ENCODE measurements around the gene BMPER.

Gene BMPER

GRCh38 chr7:34108165-34108564 is 202.8 kb downstream of the BMPER start:
- H3K27me3 Mint-ChIP-seq: no peaks in the 10 kb centered on the region
- no peak overlapping the region for H3K4me3 Mint-ChIP-seq
- H3K4me1 Mint-ChIP-seq (ENCODE audit: low read depth): no peaks in the 10 kb centered on the region
- H3K27ac Mint-ChIP-seq: no peak overlapping the region
- peaks cover 4% of the 10 kb centered on the region for H3K9me3 Mint-ChIP-seq (ENCODE audit: low read depth)
- H3K36me3 Mint-ChIP-seq: no peaks in the 10 kb centered on the region

GRCh38 chr7:34109936-34110780 is 204.8 kb downstream of the BMPER start:
- Mint-ChIP-seq H3K27ac (no peak overlapping the region), H3K9me3 (ENCODE audit: low read depth) (peaks cover 8% of the 10 kb centered on the region), H3K36me3 (no peaks in the 10 kb centered on the region), H3K4me3 (no peak overlapping the region), H3K4me1 (ENCODE audit: low read depth) (no peaks in the 10 kb centered on the region), H3K27me3 (no peaks in the 10 kb centered on the region)

- H3K4me3 Mint-ChIP-seq: no peak overlapping the region
- no peaks in the 10 kb centered on the region for H3K4me1 Mint-ChIP-seq (ENCODE audit: low read depth)
- no peaks in the 10 kb centered on the region for H3K36me3 Mint-ChIP-seq
- H3K27me3 Mint-ChIP-seq: no peaks in the 10 kb centered on the region
- H3K27ac Mint-ChIP-seq: no peak overlapping the region
- H3K9me3 Mint-ChIP-seq (ENCODE audit: low read depth): peaks cover 8% of the 10 kb centered on the region
Measured at GRCh38 chr7:34111031-34111430, 205.7 kb downstream of the BMPER start.

- H3K27me3 Mint-ChIP-seq: no peaks in the 10 kb centered on the region
- no peaks in the 10 kb centered on the region for H3K36me3 Mint-ChIP-seq
- no peak overlapping the region for H3K27ac Mint-ChIP-seq
- H3K9me3 Mint-ChIP-seq (ENCODE audit: low read depth): peaks cover 13% of the 10 kb centered on the region
- no peaks in the 10 kb centered on the region for H3K4me1 Mint-ChIP-seq (ENCODE audit: low read depth)
- H3K4me3 Mint-ChIP-seq: no peak overlapping the region
Measured at GRCh38 chr7:34115503-34115902, 210.2 kb downstream of the BMPER start.

GRCh38 chr7:34117573-34117972 is 212.2 kb downstream of the BMPER start:
- H3K4me1 Mint-ChIP-seq (ENCODE audit: low read depth): no peaks in the 10 kb centered on the region
- H3K36me3 Mint-ChIP-seq: no peaks in the 10 kb centered on the region
- no peak overlapping the region for H3K4me3 Mint-ChIP-seq
- peaks cover 13% of the 10 kb centered on the region for H3K9me3 Mint-ChIP-seq (ENCODE audit: low read depth)
- H3K27ac Mint-ChIP-seq: no peak overlapping the region
- H3K27me3 Mint-ChIP-seq: no peaks in the 10 kb centered on the region

- Mint-ChIP-seq H3K27ac (no peak overlapping the region), H3K4me3 (no peak overlapping the region), H3K9me3 (ENCODE audit: low read depth) (peaks cover 24% of the 10 kb centered on the region), H3K4me1 (ENCODE audit: low read depth) (no peaks in the 10 kb centered on the region), H3K27me3 (no peaks in the 10 kb centered on the region), H3K36me3 (no peaks in the 10 kb centered on the region)
Measured at GRCh38 chr7:34121366-34121765, 216.0 kb downstream of the BMPER start.

- Mint-ChIP-seq H3K9me3 (ENCODE audit: low read depth) (peaks cover 35% of the 10 kb centered on the region), H3K4me1 (ENCODE audit: low read depth) (no peaks in the 10 kb centered on the region), H3K36me3 (no peaks in the 10 kb centered on the region)
Measured at GRCh38 chr7:34123316-34123715, 218.0 kb downstream of the BMPER start.

GRCh38 chr7:34124765-34125164 is 219.4 kb downstream of the BMPER start:
- H3K4me3 Mint-ChIP-seq: no peak overlapping the region
- no peak overlapping the region for H3K27ac Mint-ChIP-seq
- H3K4me1 Mint-ChIP-seq (ENCODE audit: low read depth): no peaks in the 10 kb centered on the region
- peaks cover 30% of the 10 kb centered on the region for H3K9me3 Mint-ChIP-seq (ENCODE audit: low read depth)
- no peaks in the 10 kb centered on the region for H3K36me3 Mint-ChIP-seq
- no peaks in the 10 kb centered on the region for H3K27me3 Mint-ChIP-seq

More at GRCh38 chr7:34123316-34123715, 218.0 kb downstream of the BMPER start:
- Mint-ChIP-seq H3K27me3 (no peaks in the 10 kb centered on the region), H3K4me3 (no peak overlapping the region), H3K27ac (no peak overlapping the region)

GRCh38 chr7:34128762-34129161 is 223.4 kb downstream of the BMPER start:
- Mint-ChIP-seq H3K27me3 (no peaks in the 10 kb centered on the region), H3K9me3 (ENCODE audit: low read depth) (peaks cover 30% of the 10 kb centered on the region), H3K36me3 (no peaks in the 10 kb centered on the region)

GRCh38 chr7:34130558-34131295 is 225.4 kb downstream of the BMPER start:
- no peak overlapping the region for H3K27ac Mint-ChIP-seq
- no peak overlapping the region for H3K4me3 Mint-ChIP-seq
- H3K4me1 Mint-ChIP-seq (ENCODE audit: low read depth): no peaks in the 10 kb centered on the region
- H3K27me3 Mint-ChIP-seq: no peaks in the 10 kb centered on the region
- H3K9me3 Mint-ChIP-seq (ENCODE audit: low read depth): peaks cover 17% of the 10 kb centered on the region
- H3K36me3 Mint-ChIP-seq: no peaks in the 10 kb centered on the region

More at GRCh38 chr7:34128762-34129161, 223.4 kb downstream of the BMPER start:
- no peaks in the 10 kb centered on the region for H3K4me1 Mint-ChIP-seq (ENCODE audit: low read depth)
- no peak overlapping the region for H3K27ac Mint-ChIP-seq
- H3K4me3 Mint-ChIP-seq: no peak overlapping the region

- Mint-ChIP-seq H3K4me3 (no peak overlapping the region), H3K27me3 (no peaks in the 10 kb centered on the region), H3K4me1 (ENCODE audit: low read depth) (no peaks in the 10 kb centered on the region), H3K27ac (no peak overlapping the region), H3K36me3 (no peaks in the 10 kb centered on the region), H3K9me3 (ENCODE audit: low read depth) (peaks cover 11% of the 10 kb centered on the region)
Measured at GRCh38 chr7:34131371-34131770, 226.0 kb downstream of the BMPER start.

GRCh38 chr7:34133356-34133982 is 228.1 kb downstream of the BMPER start:
- no peak overlapping the region for H3K4me3 Mint-ChIP-seq
- no peaks in the 10 kb centered on the region for H3K36me3 Mint-ChIP-seq
- H3K27ac Mint-ChIP-seq: no peak overlapping the region
- H3K4me1 Mint-ChIP-seq (ENCODE audit: low read depth): no peaks in the 10 kb centered on the region
- no peaks in the 10 kb centered on the region for H3K27me3 Mint-ChIP-seq
- H3K9me3 Mint-ChIP-seq (ENCODE audit: low read depth): no peaks in the 10 kb centered on the region

- H3K9me3 Mint-ChIP-seq (ENCODE audit: low read depth): no peaks in the 10 kb centered on the region
- H3K4me3 Mint-ChIP-seq: no peak overlapping the region
- H3K27ac Mint-ChIP-seq: no peak overlapping the region
- no peaks in the 10 kb centered on the region for H3K27me3 Mint-ChIP-seq
- H3K36me3 Mint-ChIP-seq: no peaks in the 10 kb centered on the region
- no peaks in the 10 kb centered on the region for H3K4me1 Mint-ChIP-seq (ENCODE audit: low read depth)
Measured at GRCh38 chr7:34133983-34134782, 228.8 kb downstream of the BMPER start.

- Mint-ChIP-seq H3K9me3 (ENCODE audit: low read depth) (no peaks in the 10 kb centered on the region), H3K36me3 (no peaks in the 10 kb centered on the region), H3K4me1 (ENCODE audit: low read depth) (no peaks in the 10 kb centered on the region), H3K27me3 (no peaks in the 10 kb centered on the region), H3K27ac (no peak overlapping the region), H3K4me3 (no peak overlapping the region)
Measured at GRCh38 chr7:34135924-34136323, 230.6 kb downstream of the BMPER start.
